GM23338 (cell line): ENCODE measurements around the gene SEZ6. TPM values are rescaled to one million over a fixed set of nuclear protein-coding genes. Genes with fewer than 3 reads are reported as not detected.

ENCODE experiments used
- ATAC-seq: fragments of 200-7000 bp; cut with Tn5 transposase; 3 replicates; pipeline ENCODE4 v1.9.1; 2020
- DNase-seq: peaks from one replicate; pipeline ENCODE4 v3.0.0-alpha.2; 2015; ENCODE audit warnings: low spot score
- H2AFZ ChIP-seq: fragments of 200-600 bp; sonication (generic); 2 replicates; pipeline ENCODE4 v1.8.0; 2016; ENCODE audit warnings: antibody characterized with exemption, mild to moderate bottlenecking, moderate library complexity
- H3F3A ChIP-seq: fragments of 200-600 bp; sonication (generic); replicated peaks from 2 replicates; pipeline ENCODE4 v1.8.0; 2017; ENCODE audit warnings: antibody characterized with exemption, mixed run types, low read depth
- H3K27ac ChIP-seq: fragments of 200-600 bp; sonication (generic); 2 replicates; pipeline ENCODE4 v1.6.1; 2016; ENCODE audit warnings: low read depth
- H3K27me3 ChIP-seq: fragments of 200-600 bp; sonication (generic); 2 replicates; pipeline ENCODE4 v1.8.0; 2016; ENCODE audit warnings: mild to moderate bottlenecking, mixed run types, moderate library complexity; ENCODE audit not compliant: insufficient read depth
- H3K36me3 ChIP-seq: fragments of 200-600 bp; sonication (generic); 2 replicates; pipeline ENCODE4 v1.8.0; 2016; ENCODE audit warnings: mild to moderate bottlenecking; ENCODE audit not compliant: insufficient read depth
- H3K4me1 ChIP-seq: fragments of 200-600 bp; sonication (generic); 2 replicates; pipeline ENCODE4 v1.8.0; 2016; ENCODE audit warnings: mild to moderate bottlenecking, moderate library complexity; ENCODE audit not compliant: insufficient read depth
- H3K4me2 ChIP-seq: fragments of 200-600 bp; sonication (generic); 2 replicates; pipeline ENCODE4 v1.7.1; 2017; ENCODE audit warnings: mixed run types
- H3K4me3 ChIP-seq: fragments of 200-600 bp; sonication (generic); 2 replicates; pipeline ENCODE4 v1.6.1; 2016; ENCODE audit warnings: mixed run types
- H3K79me2 ChIP-seq: fragments of 200-600 bp; sonication (generic); replicated peaks from 2 replicates; pipeline ENCODE4 v1.8.0; 2017; ENCODE audit warnings: mild to moderate bottlenecking; ENCODE audit not compliant: insufficient read depth
- H3K9me2 ChIP-seq: fragments of 200-600 bp; sonication (generic); 2 replicates; pipeline ENCODE4 v1.8.0; 2017; ENCODE audit not compliant: insufficient read depth
- H4K20me1 ChIP-seq: fragments of 200-600 bp; sonication (generic); replicated peaks from 2 replicates; pipeline ENCODE4 v1.8.0; 2017; ENCODE audit warnings: mild to moderate bottlenecking; ENCODE audit not compliant: insufficient read depth
- H3K27ac Mint-ChIP-seq: 2 replicates; pipeline ENCODE4 v1.8.0; 2020; ENCODE audit warnings: inconsistent platforms, mild to moderate bottlenecking, moderate library complexity, mixed read lengths
- H3K27me3 Mint-ChIP-seq: 3 replicates; pipeline ENCODE4 v1.8.0; 2022; ENCODE audit warnings: low read depth, mild to moderate bottlenecking, moderate library complexity, mixed read lengths, inconsistent platforms; ENCODE audit not compliant: insufficient read depth, poor library complexity
- H3K36me3 Mint-ChIP-seq: 3 replicates; pipeline ENCODE4 v1.8.0; 2021; ENCODE audit warnings: low read depth, mild to moderate bottlenecking, inconsistent platforms, moderate library complexity, mixed read lengths
- H3K4me1 Mint-ChIP-seq: 3 replicates; pipeline ENCODE4 v1.8.0; 2020; ENCODE audit warnings: mild to moderate bottlenecking, inconsistent platforms, mixed read lengths
- H3K4me3 Mint-ChIP-seq: 3 replicates; pipeline ENCODE4 v1.8.0; 2021; ENCODE audit warnings: moderate library complexity, mild to moderate bottlenecking, inconsistent platforms, mixed read lengths
- H3K9me3 Mint-ChIP-seq: 3 replicates; pipeline ENCODE4 v1.8.0; 2020; ENCODE audit warnings: moderate library complexity, mild to moderate bottlenecking, inconsistent platforms, mixed read lengths
- CREB1 ChIP-seq: fragments of 250-450 bp; sonication (Bioruptor Pico); IDR thresholded peaks from 2 replicates; pipeline ENCODE4 v1.5.0; 2020; ENCODE audit warnings: low read depth, mild to moderate bottlenecking, moderate library complexity
- EZH2 ChIP-seq: fragments of 200-600 bp; sonication (generic); IDR thresholded peaks from one replicate; pipeline ENCODE4 v1.8.0; 2017; ENCODE audit warnings: antibody characterized with exemption, mild to moderate bottlenecking, low read depth; ENCODE audit not compliant: unreplicated experiment
- EZH2phosphoT487 ChIP-seq: fragments of 200-600 bp; sonication (generic); IDR thresholded peaks from one replicate; pipeline ENCODE4 v1.8.1; 2018; ENCODE audit warnings: antibody characterized with exemption; ENCODE audit not compliant: unreplicated experiment
- JUNB ChIP-seq: IDR thresholded peaks from one replicate; pipeline ENCODE4 v1.6.1; 2016; ENCODE audit warnings: antibody characterized with exemption; ENCODE audit not compliant: unreplicated experiment
- NANOG ChIP-seq: IDR thresholded peaks from 2 replicates; pipeline ENCODE4 v1.6.1; 2016; ENCODE audit warnings: antibody characterized with exemption, borderline replicate concordance
- POLR2AphosphoS5 ChIP-seq: IDR thresholded peaks from 2 replicates; pipeline ENCODE4 v1.6.1; 2016; ENCODE audit warnings: antibody characterized with exemption, low read depth
- STAT1 ChIP-seq: IDR thresholded peaks from one replicate; pipeline ENCODE4 v1.6.1; 2016; ENCODE audit warnings: antibody characterized with exemption; ENCODE audit not compliant: unreplicated experiment
- ZNF114 ChIP-seq: fragments of 250-450 bp; sonication (Bioruptor Pico); IDR thresholded peaks from 2 replicates; pipeline ENCODE4 v1.5.0; 2020; ENCODE audit warnings: mild to moderate bottlenecking, moderate library complexity
- ZNF331 ChIP-seq: fragments of 250-450 bp; sonication (Bioruptor Pico); IDR thresholded peaks from 2 replicates; pipeline ENCODE4 v1.5.0; 2020; ENCODE audit warnings: low read depth, mild to moderate bottlenecking, moderate library complexity
- polyA plus RNA-seq: library from polyadenylated mRNA; unstranded; fragments of >200 nt; fragmentation: Nextera tagmentation; extraction: Ambion mirVana; gene quantifications from 2 replicates; pipeline ENCODE4 v1.2.1, GENCODE V29; 2016
- total RNA-seq: library from RNA; depleted of rRNA; stranded (reverse); fragments of >200 nt; shearing (Covaris generic); gene quantifications from 2 replicates; pipeline ENCODE4 v1.2.3, GENCODE V29; 2014
- TF ChIP-seq, protein P1 (sequence below), 2 experiments: fragments of 200-600 bp in 1 of 2; sonication (generic) in 1 of 2; conservative IDR thresholded peaks; 2 replicates each; pipeline versions ENCODE4 v1.5.1 to v1.6.1; 2016 to 2017; ENCODE audit warnings: antibody characterized with exemption in 2 of 2, low read depth in 2 of 2, mild to moderate bottlenecking in 2 of 2, moderate library complexity in 1 of 2
- TF ChIP-seq, protein P2 (sequence below): fragments of 250-450 bp; sonication (Bioruptor Pico); IDR thresholded peaks from 2 replicates; pipeline ENCODE4 v1.5.0; 2020; ENCODE audit warnings: mild to moderate bottlenecking, moderate library complexity
- TF ChIP-seq, protein P3 (sequence below): IDR thresholded peaks from 2 replicates; pipeline ENCODE4 v1.6.1; 2016; ENCODE audit warnings: antibody characterized with exemption

Gene SEZ6
- total and polyA plus RNA-seq, 2 experiments from 2014 or later, result 1.0 to 6.5 TPM

DNA sequence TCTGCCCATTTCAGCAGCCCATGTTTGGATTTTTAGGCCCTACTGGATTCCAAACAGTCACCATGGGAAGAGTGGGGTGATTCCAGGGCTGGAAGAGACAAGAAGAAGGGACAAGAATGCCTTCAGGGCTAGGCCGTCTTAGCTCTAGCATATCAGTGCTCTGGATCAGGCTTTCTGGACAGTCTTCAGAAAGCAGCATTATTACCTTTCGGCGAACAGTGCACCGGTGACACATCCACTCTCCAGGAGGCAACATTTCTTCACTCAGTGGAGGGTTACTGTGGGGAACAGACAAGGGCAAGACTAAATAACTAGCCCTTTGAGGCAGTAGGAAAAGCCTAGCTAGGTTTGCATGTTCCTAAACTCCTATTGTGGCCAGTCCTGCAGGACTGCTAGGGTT lies 79.0 kb downstream of the SEZ6 start (continued):
- TF ChIP-seq, protein P1, sequence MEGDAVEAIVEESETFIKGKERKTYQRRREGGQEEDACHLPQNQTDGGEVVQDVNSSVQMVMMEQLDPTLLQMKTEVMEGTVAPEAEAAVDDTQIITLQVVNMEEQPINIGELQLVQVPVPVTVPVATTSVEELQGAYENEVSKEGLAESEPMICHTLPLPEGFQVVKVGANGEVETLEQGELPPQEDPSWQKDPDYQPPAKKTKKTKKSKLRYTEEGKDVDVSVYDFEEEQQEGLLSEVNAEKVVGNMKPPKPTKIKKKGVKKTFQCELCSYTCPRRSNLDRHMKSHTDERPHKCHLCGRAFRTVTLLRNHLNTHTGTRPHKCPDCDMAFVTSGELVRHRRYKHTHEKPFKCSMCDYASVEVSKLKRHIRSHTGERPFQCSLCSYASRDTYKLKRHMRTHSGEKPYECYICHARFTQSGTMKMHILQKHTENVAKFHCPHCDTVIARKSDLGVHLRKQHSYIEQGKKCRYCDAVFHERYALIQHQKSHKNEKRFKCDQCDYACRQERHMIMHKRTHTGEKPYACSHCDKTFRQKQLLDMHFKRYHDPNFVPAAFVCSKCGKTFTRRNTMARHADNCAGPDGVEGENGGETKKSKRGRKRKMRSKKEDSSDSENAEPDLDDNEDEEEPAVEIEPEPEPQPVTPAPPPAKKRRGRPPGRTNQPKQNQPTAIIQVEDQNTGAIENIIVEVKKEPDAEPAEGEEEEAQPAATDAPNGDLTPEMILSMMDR (conservative IDR thresholded peaks at IDR 0.05; ENCODE audit: low read depth in 2 of 2), result no peak
- TF ChIP-seq ZNF114 (CRISPR knock-in tag) (no peak), EZH2phosphoT487 (no peak)

DNA sequence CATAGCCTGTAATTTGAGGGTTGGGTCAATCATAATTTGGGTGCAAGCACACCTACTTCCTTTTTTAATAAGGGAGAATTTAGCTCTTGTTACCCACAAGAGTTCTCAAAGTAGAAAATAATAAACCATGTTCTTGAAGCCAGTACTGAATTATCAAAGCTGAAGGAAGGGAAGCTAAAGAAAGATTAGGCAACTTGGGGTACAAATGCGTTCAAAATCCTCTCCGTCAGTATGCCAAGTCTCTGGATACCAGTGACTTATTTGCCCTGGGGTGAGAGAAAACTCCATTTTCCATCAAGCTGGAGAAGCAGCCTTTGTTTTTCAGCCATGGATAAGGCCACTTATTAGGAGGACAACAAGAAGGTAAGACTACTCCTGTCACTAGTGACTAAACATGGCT lies 79.5 kb downstream of the SEZ6 start:
- peaks cover 76% of the 10 kb centered on the region for H4K20me1 ChIP-seq
- no peaks in the 10 kb centered on the region for H3K27me3 ChIP-seq
- no peaks in the 10 kb centered on the region for H3K9me3 Mint-ChIP-seq
- no peaks in the 10 kb centered on the region for H3K9me2 ChIP-seq
- no peaks in the 10 kb centered on the region for H3K4me1 Mint-ChIP-seq
- H3K4me3 Mint-ChIP-seq, result no peak overlapping the region
- no peak overlapping the region for H3K27ac ChIP-seq
- H3K36me3 Mint-ChIP-seq, result peaks cover 70% of the 10 kb centered on the region
- H3K27ac Mint-ChIP-seq, result no peak overlapping the region
- H3K4me2 ChIP-seq, result no peak overlapping the region
- H3K27me3 Mint-ChIP-seq, result no peaks in the 10 kb centered on the region
- H3K36me3 ChIP-seq, result peaks cover 46% of the 10 kb centered on the region
- peaks cover 24% of the 10 kb centered on the region for H3F3A ChIP-seq
- H3K79me2 ChIP-seq, result peaks cover 91% of the 10 kb centered on the region
- no peak overlapping the region for H2AFZ ChIP-seq
- DNase-seq (no peak), ATAC-seq (no peak)
- H3K4me3 ChIP-seq, result no peak overlapping the region
- no peaks in the 10 kb centered on the region for H3K4me1 ChIP-seq
- TF ChIP-seq ZNF331 (CRISPR knock-in tag) (no peak), POLR2AphosphoS5 (no peak), EZH2 (no peak), STAT1 (no peak), JUNB (no peak), ZNF114 (CRISPR knock-in tag) (no peak), CREB1 (CRISPR knock-in tag) (no peak), EZH2phosphoT487 (no peak), NANOG (no peak)
- TF ChIP-seq, protein P2, sequence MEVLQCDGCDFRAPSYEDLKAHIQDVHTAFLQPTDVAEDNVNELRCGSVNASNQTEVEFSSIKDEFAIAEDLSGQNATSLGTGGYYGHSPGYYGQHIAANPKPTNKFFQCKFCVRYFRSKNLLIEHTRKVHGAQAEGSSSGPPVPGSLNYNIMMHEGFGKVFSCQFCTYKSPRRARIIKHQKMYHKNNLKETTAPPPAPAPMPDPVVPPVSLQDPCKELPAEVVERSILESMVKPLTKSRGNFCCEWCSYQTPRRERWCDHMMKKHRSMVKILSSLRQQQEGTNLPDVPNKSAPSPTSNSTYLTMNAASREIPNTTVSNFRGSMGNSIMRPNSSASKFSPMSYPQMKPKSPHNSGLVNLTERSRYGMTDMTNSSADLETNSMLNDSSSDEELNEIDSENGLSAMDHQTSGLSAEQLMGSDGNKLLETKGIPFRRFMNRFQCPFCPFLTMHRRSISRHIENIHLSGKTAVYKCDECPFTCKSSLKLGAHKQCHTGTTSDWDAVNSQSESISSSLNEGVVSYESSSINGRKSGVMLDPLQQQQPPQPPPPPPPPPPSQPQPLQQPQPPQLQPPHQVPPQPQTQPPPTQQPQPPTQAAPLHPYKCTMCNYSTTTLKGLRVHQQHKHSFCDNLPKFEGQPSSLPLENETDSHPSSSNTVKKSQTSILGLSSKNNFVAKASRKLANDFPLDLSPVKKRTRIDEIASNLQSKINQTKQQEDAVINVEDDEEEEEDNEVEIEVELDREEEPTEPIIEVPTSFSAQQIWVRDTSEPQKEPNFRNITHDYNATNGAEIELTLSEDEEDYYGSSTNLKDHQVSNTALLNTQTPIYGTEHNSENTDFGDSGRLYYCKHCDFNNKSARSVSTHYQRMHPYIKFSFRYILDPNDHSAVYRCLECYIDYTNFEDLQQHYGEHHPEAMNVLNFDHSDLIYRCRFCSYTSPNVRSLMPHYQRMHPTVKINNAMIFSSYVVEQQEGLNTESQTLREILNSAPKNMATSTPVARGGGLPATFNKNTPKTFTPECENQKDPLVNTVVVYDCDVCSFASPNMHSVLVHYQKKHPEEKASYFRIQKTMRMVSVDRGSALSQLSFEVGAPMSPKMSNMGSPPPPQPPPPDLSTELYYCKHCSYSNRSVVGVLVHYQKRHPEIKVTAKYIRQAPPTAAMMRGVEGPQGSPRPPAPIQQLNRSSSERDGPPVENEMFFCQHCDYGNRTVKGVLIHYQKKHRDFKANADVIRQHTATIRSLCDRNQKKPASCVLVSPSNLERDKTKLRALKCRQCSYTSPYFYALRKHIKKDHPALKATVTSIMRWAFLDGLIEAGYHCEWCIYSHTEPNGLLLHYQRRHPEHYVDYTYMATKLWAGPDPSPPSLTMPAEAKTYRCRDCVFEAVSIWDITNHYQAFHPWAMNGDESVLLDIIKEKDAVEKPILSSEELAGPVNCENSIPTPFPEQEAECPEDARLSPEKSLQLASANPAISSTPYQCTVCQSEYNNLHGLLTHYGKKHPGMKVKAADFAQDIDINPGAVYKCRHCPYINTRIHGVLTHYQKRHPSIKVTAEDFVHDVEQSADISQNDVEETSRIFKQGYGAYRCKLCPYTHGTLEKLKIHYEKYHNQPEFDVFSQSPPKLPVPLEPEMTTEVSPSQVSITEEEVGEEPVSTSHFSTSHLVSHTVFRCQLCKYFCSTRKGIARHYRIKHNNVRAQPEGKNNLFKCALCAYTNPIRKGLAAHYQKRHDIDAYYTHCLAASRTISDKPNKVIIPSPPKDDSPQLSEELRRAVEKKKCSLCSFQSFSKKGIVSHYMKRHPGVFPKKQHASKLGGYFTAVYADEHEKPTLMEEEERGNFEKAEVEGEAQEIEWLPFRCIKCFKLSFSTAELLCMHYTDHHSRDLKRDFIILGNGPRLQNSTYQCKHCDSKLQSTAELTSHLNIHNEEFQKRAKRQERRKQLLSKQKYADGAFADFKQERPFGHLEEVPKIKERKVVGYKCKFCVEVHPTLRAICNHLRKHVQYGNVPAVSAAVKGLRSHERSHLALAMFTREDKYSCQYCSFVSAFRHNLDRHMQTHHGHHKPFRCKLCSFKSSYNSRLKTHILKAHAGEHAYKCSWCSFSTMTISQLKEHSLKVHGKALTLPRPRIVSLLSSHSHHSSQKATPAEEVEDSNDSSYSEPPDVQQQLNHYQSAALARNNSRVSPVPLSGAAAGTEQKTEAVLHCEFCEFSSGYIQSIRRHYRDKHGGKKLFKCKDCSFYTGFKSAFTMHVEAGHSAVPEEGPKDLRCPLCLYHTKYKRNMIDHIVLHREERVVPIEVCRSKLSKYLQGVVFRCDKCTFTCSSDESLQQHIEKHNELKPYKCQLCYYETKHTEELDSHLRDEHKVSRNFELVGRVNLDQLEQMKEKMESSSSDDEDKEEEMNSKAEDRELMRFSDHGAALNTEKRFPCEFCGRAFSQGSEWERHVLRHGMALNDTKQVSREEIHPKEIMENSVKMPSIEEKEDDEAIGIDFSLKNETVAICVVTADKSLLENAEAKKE (CRISPR knock-in tag), result no peak
- TF ChIP-seq, protein P3, sequence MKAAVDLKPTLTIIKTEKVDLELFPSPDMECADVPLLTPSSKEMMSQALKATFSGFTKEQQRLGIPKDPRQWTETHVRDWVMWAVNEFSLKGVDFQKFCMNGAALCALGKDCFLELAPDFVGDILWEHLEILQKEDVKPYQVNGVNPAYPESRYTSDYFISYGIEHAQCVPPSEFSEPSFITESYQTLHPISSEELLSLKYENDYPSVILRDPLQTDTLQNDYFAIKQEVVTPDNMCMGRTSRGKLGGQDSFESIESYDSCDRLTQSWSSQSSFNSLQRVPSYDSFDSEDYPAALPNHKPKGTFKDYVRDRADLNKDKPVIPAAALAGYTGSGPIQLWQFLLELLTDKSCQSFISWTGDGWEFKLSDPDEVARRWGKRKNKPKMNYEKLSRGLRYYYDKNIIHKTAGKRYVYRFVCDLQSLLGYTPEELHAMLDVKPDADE, result no peak
- TF ChIP-seq, protein P1 (conservative IDR thresholded peaks at IDR 0.05; ENCODE audit: low read depth in 2 of 2), result no peak
